Measurements from ENCODE around the gene OR8H1. TPM values are rescaled to one million over a fixed set of nuclear protein-coding genes. Genes with fewer than 3 reads are reported as not detected.

Gene OR8H1
- total and polyA plus RNA-seq, 2 experiments from 2014 or later, result not detected

- no peak for TF ChIP-seq EZH2phosphoT487 (IDR thresholded peaks at IDR 0.05; ENCODE audit: unreplicated experiment)
- no peak for TF ChIP-seq NANOG (IDR thresholded peaks at IDR 0.05; ENCODE audit: borderline replicate concordance)
Observed at GRCh38 chr11:56296898-56297297, 4.8 kb upstream of the OR8H1 start (continued).

- H3K27ac Mint-ChIP-seq, result no peak within 1 kb of the TSS
Observed at GRCh38 chr11:56273854-56274253, 18.2 kb downstream of the OR8H1 start, which contains the start of gene OR5T1. Gene OR5T1, plus strand, starts transcription at chr11:56274154. Its CDS starts 1,485 bp downstream, at chr11:56275639.

GRCh38 chr11:56271092-56271491, 21.0 kb downstream of the OR8H1 start:
- Histone ChIP-seq H3F3A (replicated peaks; ENCODE audit: low read depth) (no peaks in the 10 kb centered on the region), H3K27me3 (ENCODE audit: insufficient read depth) (no peaks in the 10 kb centered on the region), H3K27ac (ENCODE audit: low read depth) (no peak overlapping the region), H3K36me3 (ENCODE audit: insufficient read depth) (no peaks in the 10 kb centered on the region), H3K4me1 (ENCODE audit: insufficient read depth) (no peaks in the 10 kb centered on the region), H3K79me2 (replicated peaks; ENCODE audit: insufficient read depth) (no peaks in the 10 kb centered on the region), H4K20me1 (replicated peaks; ENCODE audit: insufficient read depth) (no peaks in the 10 kb centered on the region), H3K9me2 (ENCODE audit: insufficient read depth) (no peaks in the 10 kb centered on the region; the same call in 1 of the 2 replicates), H3K4me3 (no peak overlapping the region), H2AFZ (no peak overlapping the region), H3K4me2 (no peak overlapping the region)
- no peaks in the 10 kb centered on the region for H3K27me3 Mint-ChIP-seq (ENCODE audit: insufficient read depth, low read depth, poor library complexity)
- ATAC-seq (no peak), DNase-seq (ENCODE audit: low spot score) (peak; percentile 56)
- no peak overlapping the region for H3K4me3 Mint-ChIP-seq
- peak overlapping the region; percentile 31; the same call in 1 of the 2 replicates for H3K27ac Mint-ChIP-seq
- H3K36me3 Mint-ChIP-seq (ENCODE audit: low read depth), result no peaks in the 10 kb centered on the region
- H3K4me1 Mint-ChIP-seq, result peaks cover 2% of the 10 kb centered on the region; the same call in 2 of the 3 replicates
- peaks cover 9% of the 10 kb centered on the region; the same call in 2 of the 3 replicates for H3K9me3 Mint-ChIP-seq
- TF ChIP-seq CTCF (conservative IDR thresholded peaks at IDR 0.05; ENCODE audit: low read depth in 2 of 2), result no peak
- no peak for TF ChIP-seq REST (IDR thresholded peaks at IDR 0.05; ENCODE audit: unreplicated experiment)
- no peak for TF ChIP-seq POLR2AphosphoS5 (IDR thresholded peaks at IDR 0.05; ENCODE audit: low read depth)

More at GRCh38 chr11:56273854-56274253, 18.2 kb downstream of the OR8H1 start, which contains the start of gene OR5T1:
- TF ChIP-seq EZH2 (IDR thresholded peaks at IDR 0.05; ENCODE audit: low read depth, unreplicated experiment) (no peak), POLR2AphosphoS5 (IDR thresholded peaks at IDR 0.05; ENCODE audit: low read depth) (no peak), EZH2phosphoT487 (IDR thresholded peaks at IDR 0.05; ENCODE audit: unreplicated experiment) (no peak), ETS1 (IDR thresholded peaks at IDR 0.05) (no peak)
- no peaks in the 10 kb centered on the region for H3K4me1 ChIP-seq (ENCODE audit: insufficient read depth)
- H4K20me1 ChIP-seq (replicated peaks; ENCODE audit: insufficient read depth), result no peaks in the 10 kb centered on the region
- H3K79me2 ChIP-seq (replicated peaks; ENCODE audit: insufficient read depth), result no peaks in the 10 kb centered on the region
- H3K36me3 ChIP-seq (ENCODE audit: insufficient read depth), result no peaks in the 10 kb centered on the region
- ATAC-seq, result no peak
- no peaks in the 10 kb centered on the region for H3K9me2 ChIP-seq (ENCODE audit: insufficient read depth)
- no peak within 1 kb of the TSS for H3K27ac ChIP-seq (ENCODE audit: low read depth)
- H2AFZ ChIP-seq, result no peak within 1 kb of the TSS
- no peak within 1 kb of the TSS for H3K4me2 ChIP-seq
- H3K4me1 Mint-ChIP-seq, result peaks cover 2% of the 10 kb centered on the region; the same call in 2 of the 3 replicates
- no peak for DNase-seq (ENCODE audit: low spot score)
- H3K27me3 Mint-ChIP-seq (ENCODE audit: insufficient read depth, low read depth, poor library complexity), result no peaks in the 10 kb centered on the region
- no peak within 1 kb of the TSS for H3K4me3 Mint-ChIP-seq
- no peak within 1 kb of the TSS for H3K4me3 ChIP-seq
- H3K9me3 Mint-ChIP-seq, result peaks cover 2% of the 10 kb centered on the region; the same call in 2 of the 3 replicates
- no peaks in the 10 kb centered on the region for H3K27me3 ChIP-seq (ENCODE audit: insufficient read depth)
- no peaks in the 10 kb centered on the region for H3F3A ChIP-seq (replicated peaks; ENCODE audit: low read depth)
- no peaks in the 10 kb centered on the region; the same call in 2 of the 3 replicates for H3K36me3 Mint-ChIP-seq (ENCODE audit: low read depth)
